Liver (tissue), 9 donors: ENCODE measurements around the gene FRYL. TPM values are rescaled to one million over a fixed set of nuclear protein-coding genes. Genes with fewer than 3 reads are reported as not detected.

Source experiments
- DNase-seq: peaks from one replicate; pipeline ENCODE4 v3.0.0-alpha.2; 2017; ENCODE audit warnings: low spot score
- H3K27ac ChIP-seq, 2 donors: one replicate each; pipeline ENCODE4 v1.7.0; 2013; ENCODE audit warnings: inconsistent platforms in 2 of 2, low read length in 2 of 2, control low read depth in 1 of 2, low read depth in 1 of 2, mild to moderate bottlenecking in 1 of 2
- H3K27me3 ChIP-seq, 4 donors: one replicate each; pipeline versions ENCODE4 v1.6.1 to v1.7.0; 2013; ENCODE audit warnings: low read length in 3 of 4, inconsistent platforms in 1 of 4, mild to moderate bottlenecking in 1 of 4, moderate library complexity in 1 of 4; ENCODE audit not compliant: control insufficient read depth in 4 of 4, insufficient read depth in 4 of 4
- H3K36me3 ChIP-seq, 4 donors: one replicate each; pipeline versions ENCODE4 v1.6.1 to v1.7.0; 2013; ENCODE audit warnings: low read length in 3 of 4, mild to moderate bottlenecking in 3 of 4, low read depth in 1 of 4, moderate library complexity in 1 of 4; ENCODE audit not compliant: control insufficient read depth in 4 of 4, insufficient read depth in 3 of 4
- H3K4me1 ChIP-seq, 4 donors: one replicate each; pipeline versions ENCODE4 v1.6.1 to v1.7.0; 2013; ENCODE audit warnings: low read length in 3 of 4, mild to moderate bottlenecking in 3 of 4, moderate library complexity in 1 of 4; ENCODE audit not compliant: control insufficient read depth in 4 of 4, insufficient read depth in 4 of 4
- H3K4me3 ChIP-seq, 3 donors: one replicate each; pipeline versions ENCODE4 v1.6.1 to v1.7.0; 2013; ENCODE audit warnings: low read length in 3 of 3, control low read depth in 1 of 3, low read depth in 1 of 3, mild to moderate bottlenecking in 1 of 3
- H3K9ac ChIP-seq, 2 donors: one replicate each; pipeline ENCODE4 v1.7.0; 2013; ENCODE audit warnings: low read length in 2 of 2, mild to moderate bottlenecking in 2 of 2, moderate library complexity in 2 of 2, control low read depth in 1 of 2, low read depth in 1 of 2
- H3K9me3 ChIP-seq, 4 donors: one replicate each; pipeline versions ENCODE4 v1.6.1 to v1.7.0; 2013; ENCODE audit warnings: low read length in 3 of 4; ENCODE audit not compliant: control insufficient read depth in 4 of 4
- EGR1 ChIP-seq, 2 donors: IDR thresholded peaks; 2 replicates each; pipeline ENCODE4 v1.6.1; 2016 to 2018; ENCODE audit warnings: antibody characterized with exemption in 2 of 2, low read depth in 2 of 2
- FOXA1 ChIP-seq: IDR thresholded peaks from 2 replicates; pipeline ENCODE4 v1.6.1; 2016; ENCODE audit warnings: antibody characterized with exemption
- FOXA2 ChIP-seq: IDR thresholded peaks from 2 replicates; pipeline ENCODE4 v1.6.1; 2016; ENCODE audit warnings: antibody characterized with exemption
- GABPA ChIP-seq, 2 donors: IDR thresholded peaks in 1 of 2; conservative IDR thresholded peaks in 1 of 2; 2 replicates each; pipeline ENCODE4 v1.6.1; 2016; ENCODE audit warnings: antibody characterized with exemption in 2 of 2, mild to moderate bottlenecking in 1 of 2, moderate library complexity in 1 of 2
- HNF4A ChIP-seq, 2 donors: conservative IDR thresholded peaks; 2 replicates each; pipeline ENCODE4 v1.6.1; 2016; ENCODE audit warnings: antibody characterized with exemption in 2 of 2, mild to moderate bottlenecking in 2 of 2
- HNF4G ChIP-seq: IDR thresholded peaks from 2 replicates; pipeline ENCODE4 v1.6.1; 2016; ENCODE audit warnings: antibody characterized with exemption
- JUND ChIP-seq, 2 donors: IDR thresholded peaks; 2 replicates each; pipeline ENCODE4 v1.6.1; 2016; ENCODE audit warnings: antibody characterized with exemption in 2 of 2
- NR2F2 ChIP-seq: IDR thresholded peaks from 2 replicates; pipeline ENCODE4 v1.6.1; 2016; ENCODE audit warnings: antibody characterized with exemption
- RAD21 ChIP-seq, 2 donors: IDR thresholded peaks; 2 replicates each; pipeline ENCODE4 v1.6.1; 2016; ENCODE audit warnings: antibody characterized with exemption in 2 of 2, mild to moderate bottlenecking in 2 of 2
- SP1 ChIP-seq: IDR thresholded peaks from 2 replicates; pipeline ENCODE4 v1.6.1; 2018; ENCODE audit warnings: antibody characterized with exemption, mild to moderate bottlenecking
- TAF1 ChIP-seq: conservative IDR thresholded peaks from 2 replicates; pipeline ENCODE4 v1.6.1; 2016; ENCODE audit warnings: antibody characterized with exemption, mild to moderate bottlenecking
- YY1 ChIP-seq: IDR thresholded peaks from 2 replicates; pipeline ENCODE4 v1.6.1; 2016; ENCODE audit warnings: antibody characterized with exemption, mild to moderate bottlenecking
- WGBS: extraction: QIAGEN DNeasy Blood & Tissue Kit; methylation state at CpG from one replicate; pipeline ENCODE4 v1.1.7; 2013; 5-methylcytosine and 5-hydroxymethylcytosine counted together
- polyA plus RNA-seq, 2 donors: library from polyadenylated mRNA; stranded (reverse) in 1 of 2; unstranded in 1 of 2; fragments of 200-250 nt in 1 of 2; fragments of >200 nt in 1 of 2; fragmentation: Nextera tagmentation in 1 of 2; extraction: Ambion mirVana in 1 of 2; gene quantifications; one replicate each; pipeline versions ENCODE4 v1.2.1 to v1.2.3, GENCODE V29; 2013 to 2015
- total RNA-seq, 2 donors: library from RNA; depleted of rRNA; stranded (reverse); fragments of >200 nt; gene quantifications; one replicate each; pipeline ENCODE4 v1.2.3, GENCODE V29; 2014
- TF ChIP-seq, protein P1 (sequence below): IDR thresholded peaks from 2 replicates; pipeline ENCODE4 v1.6.1; 2016; ENCODE audit warnings: antibody characterized with exemption, mild to moderate bottlenecking
- TF ChIP-seq, protein P2 (sequence below): IDR thresholded peaks from 2 replicates; pipeline ENCODE4 v1.6.1; 2016; ENCODE audit warnings: antibody characterized with exemption
- TF ChIP-seq, protein P3 (sequence below): IDR thresholded peaks from 2 replicates; pipeline ENCODE4 v1.6.1; 2016; ENCODE audit warnings: antibody characterized with exemption
- TF ChIP-seq, protein P4 (sequence below): fragments of 150-350 bp; IDR thresholded peaks from 2 replicates; pipeline ENCODE4 v1.5.1; 2017; ENCODE audit warnings: improper control_type of control experiment, low read depth, low read length; ENCODE audit not compliant: missing input control
- donor health status: healthy.
- donor health status: healthy.
- donor health status: healthy.
- donor health status: healthy.
- donor health status: healthy.

The FRYL gene
- total and polyA plus RNA-seq, 4 donors = 5.3 to 79.0 (median 27.2) TPM

DNA sequence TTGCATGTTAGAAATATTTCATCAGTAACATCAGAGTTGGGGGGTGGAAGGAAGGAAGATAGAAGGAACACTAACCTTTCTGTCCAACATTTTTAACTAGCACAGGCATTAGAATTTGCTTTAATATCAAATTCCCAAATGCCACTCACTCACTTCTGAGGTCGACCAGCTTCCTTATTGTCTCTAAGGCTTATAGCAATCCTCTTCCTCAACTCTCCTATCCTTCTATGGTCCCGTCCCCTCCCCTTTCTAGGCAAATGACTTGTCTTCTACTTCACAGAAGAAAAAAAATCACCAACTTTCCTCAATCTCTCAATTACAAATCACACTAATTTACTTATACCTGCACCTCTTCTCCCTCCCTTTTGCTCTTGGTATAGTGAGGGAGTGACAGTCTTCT is 189.2 kb downstream of the FRYL start:
- 89% methylated on average over 2 of the region's 2 CpGs for WGBS
- H3K9ac ChIP-seq = no peak overlapping the region
- H3K9me3 ChIP-seq = no peaks in the 10 kb centered on the region
- no peaks in the 10 kb centered on the region for H3K27me3 ChIP-seq
- no peak for TF ChIP-seq JUND (IDR thresholded peaks at IDR 0.05)
- no peak for TF ChIP-seq SP1
- TF ChIP-seq FOXA1 = no peak
- no peak for TF ChIP-seq EGR1 (IDR thresholded peaks at IDR 0.05; ENCODE audit: low read depth in 2 of 2)
- no peak for TF ChIP-seq YY1
- no peak for TF ChIP-seq GABPA (IDR thresholded peaks at IDR 0.05 in 1 of 2, conservative IDR thresholded peaks at IDR 0.05 in 1 of 2)
- no peak for TF ChIP-seq NR2F2
- TF ChIP-seq FOXA2 = no peak
- TF ChIP-seq, protein P1, sequence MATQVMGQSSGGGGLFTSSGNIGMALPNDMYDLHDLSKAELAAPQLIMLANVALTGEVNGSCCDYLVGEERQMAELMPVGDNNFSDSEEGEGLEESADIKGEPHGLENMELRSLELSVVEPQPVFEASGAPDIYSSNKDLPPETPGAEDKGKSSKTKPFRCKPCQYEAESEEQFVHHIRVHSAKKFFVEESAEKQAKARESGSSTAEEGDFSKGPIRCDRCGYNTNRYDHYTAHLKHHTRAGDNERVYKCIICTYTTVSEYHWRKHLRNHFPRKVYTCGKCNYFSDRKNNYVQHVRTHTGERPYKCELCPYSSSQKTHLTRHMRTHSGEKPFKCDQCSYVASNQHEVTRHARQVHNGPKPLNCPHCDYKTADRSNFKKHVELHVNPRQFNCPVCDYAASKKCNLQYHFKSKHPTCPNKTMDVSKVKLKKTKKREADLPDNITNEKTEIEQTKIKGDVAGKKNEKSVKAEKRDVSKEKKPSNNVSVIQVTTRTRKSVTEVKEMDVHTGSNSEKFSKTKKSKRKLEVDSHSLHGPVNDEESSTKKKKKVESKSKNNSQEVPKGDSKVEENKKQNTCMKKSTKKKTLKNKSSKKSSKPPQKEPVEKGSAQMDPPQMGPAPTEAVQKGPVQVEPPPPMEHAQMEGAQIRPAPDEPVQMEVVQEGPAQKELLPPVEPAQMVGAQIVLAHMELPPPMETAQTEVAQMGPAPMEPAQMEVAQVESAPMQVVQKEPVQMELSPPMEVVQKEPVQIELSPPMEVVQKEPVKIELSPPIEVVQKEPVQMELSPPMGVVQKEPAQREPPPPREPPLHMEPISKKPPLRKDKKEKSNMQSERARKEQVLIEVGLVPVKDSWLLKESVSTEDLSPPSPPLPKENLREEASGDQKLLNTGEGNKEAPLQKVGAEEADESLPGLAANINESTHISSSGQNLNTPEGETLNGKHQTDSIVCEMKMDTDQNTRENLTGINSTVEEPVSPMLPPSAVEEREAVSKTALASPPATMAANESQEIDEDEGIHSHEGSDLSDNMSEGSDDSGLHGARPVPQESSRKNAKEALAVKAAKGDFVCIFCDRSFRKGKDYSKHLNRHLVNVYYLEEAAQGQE = no peak
- TF ChIP-seq RAD21 (IDR thresholded peaks at IDR 0.05) = no peak
- TF ChIP-seq TAF1 = no peak
- H3K36me3 ChIP-seq = peaks cover 2 to 8% (median 5%) of the 10 kb centered on the region in 4 donors
- no peak overlapping the region for H3K27ac ChIP-seq
- H3K4me1 ChIP-seq = no peaks in the 10 kb centered on the region
- DNase-seq = no peak
- H3K4me3 ChIP-seq = no peak overlapping the region

DNA sequence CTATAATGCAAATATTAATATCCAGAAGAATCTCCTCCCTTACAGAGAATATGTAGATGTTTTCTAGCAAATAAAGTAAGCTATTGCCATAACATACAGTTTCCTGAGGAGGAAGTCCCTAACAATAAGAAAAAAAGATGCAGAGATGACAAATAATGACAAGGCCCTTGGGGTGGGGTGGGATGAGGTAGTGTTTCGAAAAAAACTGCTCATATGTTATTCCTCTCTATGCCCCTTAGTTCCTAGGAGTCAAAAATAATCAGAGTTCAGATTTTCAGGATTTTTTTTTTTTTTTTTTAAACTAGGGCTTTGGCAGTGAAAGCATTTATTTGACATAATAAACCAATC is 191.0 kb downstream of the FRYL start:
- 80% methylated on average over 1 of the region's 1 CpG for WGBS
- Histone ChIP-seq H3K27me3 (no peaks in the 10 kb centered on the region), H3K4me1 (no peaks in the 10 kb centered on the region), H3K27ac (no peak overlapping the region), H3K9me3 (no peaks in the 10 kb centered on the region), H3K4me3 (no peak overlapping the region), H3K36me3 (peaks cover 2 to 8% (median 5%) of the 10 kb centered on the region in 4 donors), H3K9ac (no peak overlapping the region)
- no peak for DNase-seq
- no peak for TF ChIP-seq HNF4G
- TF ChIP-seq, protein P2, sequence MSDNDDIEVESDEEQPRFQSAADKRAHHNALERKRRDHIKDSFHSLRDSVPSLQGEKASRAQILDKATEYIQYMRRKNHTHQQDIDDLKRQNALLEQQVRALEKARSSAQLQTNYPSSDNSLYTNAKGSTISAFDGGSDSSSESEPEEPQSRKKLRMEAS = no peak
- no peak for TF ChIP-seq FOXA2
- TF ChIP-seq, protein P3, sequence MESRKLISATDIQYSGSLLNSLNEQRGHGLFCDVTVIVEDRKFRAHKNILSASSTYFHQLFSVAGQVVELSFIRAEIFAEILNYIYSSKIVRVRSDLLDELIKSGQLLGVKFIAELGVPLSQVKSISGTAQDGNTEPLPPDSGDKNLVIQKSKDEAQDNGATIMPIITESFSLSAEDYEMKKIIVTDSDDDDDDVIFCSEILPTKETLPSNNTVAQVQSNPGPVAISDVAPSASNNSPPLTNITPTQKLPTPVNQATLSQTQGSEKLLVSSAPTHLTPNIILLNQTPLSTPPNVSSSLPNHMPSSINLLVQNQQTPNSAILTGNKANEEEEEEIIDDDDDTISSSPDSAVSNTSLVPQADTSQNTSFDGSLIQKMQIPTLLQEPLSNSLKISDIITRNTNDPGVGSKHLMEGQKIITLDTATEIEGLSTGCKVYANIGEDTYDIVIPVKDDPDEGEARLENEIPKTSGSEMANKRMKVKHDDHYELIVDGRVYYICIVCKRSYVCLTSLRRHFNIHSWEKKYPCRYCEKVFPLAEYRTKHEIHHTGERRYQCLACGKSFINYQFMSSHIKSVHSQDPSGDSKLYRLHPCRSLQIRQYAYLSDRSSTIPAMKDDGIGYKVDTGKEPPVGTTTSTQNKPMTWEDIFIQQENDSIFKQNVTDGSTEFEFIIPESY = no peak
- TF ChIP-seq, protein P4, sequence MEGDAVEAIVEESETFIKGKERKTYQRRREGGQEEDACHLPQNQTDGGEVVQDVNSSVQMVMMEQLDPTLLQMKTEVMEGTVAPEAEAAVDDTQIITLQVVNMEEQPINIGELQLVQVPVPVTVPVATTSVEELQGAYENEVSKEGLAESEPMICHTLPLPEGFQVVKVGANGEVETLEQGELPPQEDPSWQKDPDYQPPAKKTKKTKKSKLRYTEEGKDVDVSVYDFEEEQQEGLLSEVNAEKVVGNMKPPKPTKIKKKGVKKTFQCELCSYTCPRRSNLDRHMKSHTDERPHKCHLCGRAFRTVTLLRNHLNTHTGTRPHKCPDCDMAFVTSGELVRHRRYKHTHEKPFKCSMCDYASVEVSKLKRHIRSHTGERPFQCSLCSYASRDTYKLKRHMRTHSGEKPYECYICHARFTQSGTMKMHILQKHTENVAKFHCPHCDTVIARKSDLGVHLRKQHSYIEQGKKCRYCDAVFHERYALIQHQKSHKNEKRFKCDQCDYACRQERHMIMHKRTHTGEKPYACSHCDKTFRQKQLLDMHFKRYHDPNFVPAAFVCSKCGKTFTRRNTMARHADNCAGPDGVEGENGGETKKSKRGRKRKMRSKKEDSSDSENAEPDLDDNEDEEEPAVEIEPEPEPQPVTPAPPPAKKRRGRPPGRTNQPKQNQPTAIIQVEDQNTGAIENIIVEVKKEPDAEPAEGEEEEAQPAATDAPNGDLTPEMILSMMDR = no peak
- no peak for TF ChIP-seq FOXA1
- no peak for TF ChIP-seq TAF1
- TF ChIP-seq SP1 = no peak
- TF ChIP-seq HNF4A (conservative IDR thresholded peaks at IDR 0.05) = no peak
- no peak for TF ChIP-seq NR2F2
- TF ChIP-seq JUND (IDR thresholded peaks at IDR 0.05) = no peak
- TF ChIP-seq, protein P1 = no peak
- TF ChIP-seq EGR1 (IDR thresholded peaks at IDR 0.05; ENCODE audit: low read depth in 2 of 2) = no peak
- no peak for TF ChIP-seq RAD21 (IDR thresholded peaks at IDR 0.05)
